Ishikawa (cell line): ENCODE results near the gene NOA1.

Experiments used
- CEBPB ChIP-seq: IDR thresholded peaks from 2 replicates; pipeline ENCODE4 v1.6.1; 2012
- CREB1 ChIP-seq: IDR thresholded peaks from 2 replicates; pipeline ENCODE4 v1.6.1; 2012; ENCODE audit warnings: low read depth
- EGR1 ChIP-seq: IDR thresholded peaks from 2 replicates; pipeline ENCODE4 v1.6.1; 2012
- EP300 ChIP-seq: IDR thresholded peaks from 2 replicates; pipeline ENCODE4 v1.6.1; 2012; ENCODE audit warnings: borderline replicate concordance
- FOXM1 ChIP-seq: IDR thresholded peaks from 2 replicates; pipeline ENCODE4 v1.6.1; 2012; ENCODE audit warnings: low read depth, borderline replicate concordance
- RAD21 ChIP-seq: IDR thresholded peaks from 2 replicates; pipeline ENCODE4 v1.6.1; 2012; ENCODE audit warnings: low read depth
- TAF1 ChIP-seq: IDR thresholded peaks from 2 replicates; pipeline ENCODE4 v1.6.1; 2012; ENCODE audit warnings: low read depth, mild to moderate bottlenecking
- TF ChIP-seq, protein P1 (sequence below): IDR thresholded peaks from 2 replicates; pipeline ENCODE4 v1.6.1; 2012
- TF ChIP-seq, protein P2 (sequence below): IDR thresholded peaks from 2 replicates; pipeline ENCODE4 v1.6.1; 2012

- TF ChIP-seq, protein P1, sequence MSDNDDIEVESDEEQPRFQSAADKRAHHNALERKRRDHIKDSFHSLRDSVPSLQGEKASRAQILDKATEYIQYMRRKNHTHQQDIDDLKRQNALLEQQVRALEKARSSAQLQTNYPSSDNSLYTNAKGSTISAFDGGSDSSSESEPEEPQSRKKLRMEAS: no peak
- TF ChIP-seq RAD21: no peak
- TF ChIP-seq TAF1: no peak
- TF ChIP-seq EP300: no peak
- no peak for TF ChIP-seq CEBPB
- no peak for TF ChIP-seq EGR1
- no peak for TF ChIP-seq CREB1
- no peak for TF ChIP-seq FOXM1
- TF ChIP-seq, protein P2, sequence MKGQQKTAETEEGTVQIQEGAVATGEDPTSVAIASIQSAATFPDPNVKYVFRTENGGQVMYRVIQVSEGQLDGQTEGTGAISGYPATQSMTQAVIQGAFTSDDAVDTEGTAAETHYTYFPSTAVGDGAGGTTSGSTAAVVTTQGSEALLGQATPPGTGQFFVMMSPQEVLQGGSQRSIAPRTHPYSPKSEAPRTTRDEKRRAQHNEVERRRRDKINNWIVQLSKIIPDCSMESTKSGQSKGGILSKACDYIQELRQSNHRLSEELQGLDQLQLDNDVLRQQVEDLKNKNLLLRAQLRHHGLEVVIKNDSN: no peak
These were observed 23.5 kb downstream of the NOA1 start for GRCh38 chr4:56953680-56954520.
